K562 (cell line): ENCODE measurements around the gene RBMS1. TPM values are rescaled to one million over a fixed set of nuclear protein-coding genes. Genes with fewer than 3 reads are reported as not detected.

Experiments
- BCOR ChIP-seq: fragments of 450-650 bp; IDR thresholded peaks from 2 replicates; pipeline ENCODE4 v1.6.1; 2016
- BHLHE40 ChIP-seq: IDR thresholded peaks from 2 replicates; pipeline ENCODE4 v1.6.1; 2011; ENCODE audit warnings: low read length, improper control_type of control experiment
- CBX2 ChIP-seq: fragments of 200-600 bp; sonication (generic); IDR thresholded peaks from one replicate; pipeline ENCODE4 v1.6.1; 2012; ENCODE audit warnings: mild to moderate bottlenecking, low read length, inconsistent platforms; ENCODE audit not compliant: insufficient read depth, poor library complexity, severe bottlenecking
- FOS ChIP-seq: IDR thresholded peaks from 3 replicates; pipeline ENCODE4 v1.6.1; 2011; ENCODE audit not compliant: insufficient read length; ENCODE audit errors: extremely low read depth
- FOXK1 ChIP-seq: sonication (generic); formaldehyde crosslinking; IDR thresholded peaks from 2 replicates; pipeline ENCODE4 v1.8.0; 2022; ENCODE audit warnings: missing genetic modification reagents, mild to moderate bottlenecking, borderline replicate concordance
- HMGN3 ChIP-seq: IDR thresholded peaks from 2 replicates; pipeline ENCODE4 v1.6.1; 2011; ENCODE audit warnings: borderline replicate concordance, low read depth, mild to moderate bottlenecking, mixed read lengths, low read length; ENCODE audit not compliant: insufficient read length; ENCODE audit errors: extremely low read depth
- IFI16 ChIP-seq: fragments of 250-450 bp; sonication (Bioruptor Pico); IDR thresholded peaks from 2 replicates; pipeline ENCODE4 v2.1.2; 2022; ENCODE audit warnings: mild to moderate bottlenecking, inconsistent platforms
- KDM1A ChIP-seq, 2 experiments: fragments of 450-650 bp; IDR thresholded peaks; 2 replicates each; pipeline ENCODE4 v1.6.1; 2016; ENCODE audit warnings: mild to moderate bottlenecking in 2 of 2
- MTA3 ChIP-seq: fragments of 450-650 bp; formaldehyde crosslinking; IDR thresholded peaks from 2 replicates; pipeline ENCODE4 v1.6.1; 2017; ENCODE audit warnings: mild to moderate bottlenecking, borderline replicate concordance
- PML ChIP-seq: IDR thresholded peaks from 2 replicates; pipeline ENCODE4 v1.6.1; 2012; ENCODE audit warnings: low read length, inconsistent platforms
- SAP30 ChIP-seq: fragments of 200-600 bp; sonication (generic); IDR thresholded peaks from 2 replicates; pipeline ENCODE4 v1.6.1; 2012; ENCODE audit warnings: borderline replicate concordance, low read depth, mild to moderate bottlenecking, moderate library complexity, low read length, control low read depth, inconsistent platforms; ENCODE audit not compliant: insufficient read depth, poor library complexity, severe bottlenecking
- ZNF232 ChIP-seq: sonication (generic); formaldehyde crosslinking; IDR thresholded peaks from 2 replicates; pipeline ENCODE4 v1.8.0; 2022; ENCODE audit warnings: mild to moderate bottlenecking, missing genetic modification reagents
- polyA plus RNA-seq, 8 experiments: library from polyadenylated mRNA; depleted of rRNA in 4 of 8; stranded (reverse) in 5 of 8; unstranded in 3 of 8; fragments of >200 nt; fragmentation: Nextera tagmentation in 2 of 8; fragmentation: Illumina TruSeq in 1 of 8; extraction: Ambion mirVana in 2 of 8; extraction: Trizol in 1 of 8; gene quantifications; 2 replicates each; pipeline versions ENCODE4 v1.2.1 to v1.2.3, GENCODE V29; 2011 to 2014; ENCODE audit warnings: inconsistent platforms in 1 of 8, missing spikeins in 1 of 8
- total RNA-seq, 7 experiments: library from RNA; depleted of rRNA in 6 of 7; stranded (reverse); fragments of >200 nt in 6 of 7; fragmentation: Illumina TruSeq in 2 of 7; extraction: Trizol in 2 of 7; gene quantifications; 2 replicates each; pipeline versions ENCODE4 v1.2.1 to v1.2.3, GENCODE V29; 2011 to 2021; ENCODE audit warnings: low replicate concordance in 1 of 7
- TF ChIP-seq, protein P1 (sequence below): fragments of 450-650 bp; IDR thresholded peaks from 2 replicates; pipeline ENCODE4 v1.6.1; 2016
- TF ChIP-seq, protein P2 (sequence below): fragments of 250-450 bp; sonication (Bioruptor Pico); IDR thresholded peaks from 2 replicates; pipeline ENCODE4 v1.5.0; 2021; ENCODE audit warnings: mild to moderate bottlenecking, moderate library complexity
- TF ChIP-seq, protein P3 (sequence below): fragments of 450-650 bp; conservative IDR thresholded peaks from 2 replicates; pipeline ENCODE4 v1.6.1; 2016; ENCODE audit warnings: missing genetic modification characterization, low read depth, mild to moderate bottlenecking, missing compliant biosample characterization, moderate library complexity
- TF ChIP-seq, protein P4 (sequence below): fragments of 250-450 bp; sonication (Bioruptor Pico); IDR thresholded peaks from 2 replicates; pipeline ENCODE4 v1.4.0; 2020; ENCODE audit warnings: borderline replicate concordance
- TF ChIP-seq, protein P5 (sequence below): fragments of 250-450 bp; sonication (Bioruptor Pico); IDR thresholded peaks from 2 replicates; pipeline ENCODE4 v1.9.0; 2021; ENCODE audit warnings: mild to moderate bottlenecking, inconsistent platforms

The RBMS1 gene
- total and polyA plus RNA-seq, 9 of the 15 experiments (the other 6 are each of a cell fraction or from before 2014, with no cell fraction given), result 0.04 to 0.31 (median 0.09) TPM; not detected in 6

DNA sequence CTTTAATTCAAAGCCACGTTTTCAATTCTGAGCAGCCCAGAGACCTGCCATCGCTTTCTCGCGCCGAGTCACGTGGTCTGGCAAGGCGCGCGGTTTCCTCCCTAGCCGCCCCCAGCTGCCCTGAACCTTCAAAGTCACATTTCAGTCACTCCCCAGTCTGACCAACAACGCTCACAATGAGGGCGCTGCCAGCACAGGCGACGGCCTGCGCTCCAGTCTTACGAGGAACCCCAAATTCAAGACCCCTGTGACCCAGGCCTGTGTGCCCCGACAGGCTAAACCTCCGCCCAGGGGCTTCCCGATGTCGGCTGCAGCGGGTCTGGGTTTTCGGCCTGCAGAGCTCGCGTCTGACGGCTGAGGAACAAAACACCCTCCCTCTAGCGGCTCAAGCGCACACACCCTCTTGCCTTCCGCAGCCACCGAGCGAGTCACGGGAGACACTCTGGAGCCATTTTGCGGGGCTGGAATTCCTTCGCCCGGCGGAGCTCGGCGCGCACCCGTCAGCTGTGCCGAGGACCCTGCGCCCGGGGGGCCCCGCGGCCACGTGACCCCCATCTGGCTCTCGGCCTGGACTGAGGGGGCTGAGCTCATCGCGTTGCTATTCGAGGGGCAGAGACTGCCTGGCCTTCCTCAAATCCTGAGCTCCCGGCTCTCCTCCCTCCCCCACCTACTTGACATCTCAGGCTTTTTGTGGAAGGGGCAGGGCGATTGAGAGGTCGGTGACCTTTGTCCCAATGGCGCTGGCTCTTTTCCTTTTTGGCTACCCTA is 223.6 kb downstream of the RBMS1 start (continued):
- TF ChIP-seq, protein P1, sequence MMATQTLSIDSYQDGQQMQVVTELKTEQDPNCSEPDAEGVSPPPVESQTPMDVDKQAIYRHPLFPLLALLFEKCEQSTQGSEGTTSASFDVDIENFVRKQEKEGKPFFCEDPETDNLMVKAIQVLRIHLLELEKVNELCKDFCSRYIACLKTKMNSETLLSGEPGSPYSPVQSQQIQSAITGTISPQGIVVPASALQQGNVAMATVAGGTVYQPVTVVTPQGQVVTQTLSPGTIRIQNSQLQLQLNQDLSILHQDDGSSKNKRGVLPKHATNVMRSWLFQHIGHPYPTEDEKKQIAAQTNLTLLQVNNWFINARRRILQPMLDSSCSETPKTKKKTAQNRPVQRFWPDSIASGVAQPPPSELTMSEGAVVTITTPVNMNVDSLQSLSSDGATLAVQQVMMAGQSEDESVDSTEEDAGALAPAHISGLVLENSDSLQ, result peak; percentile 17; the same call in 1 of the 2 replicates
- TF ChIP-seq HMGN3 (no peak), ZNF232 (CRISPR knock-in tag) (no peak), CBX2 (no peak), FOS (no peak), SAP30 (no peak), PML (no peak), BHLHE40 (peak; percentile 77), MTA3 (0 out of 2 replicates have a peak, but pooled peaks have one; percentile 49), IFI16 (no peak), BCOR (0 out of 2 replicates have a peak, but pooled peaks have one; percentile 18), FOXK1 (CRISPR knock-in tag) (no peak), KDM1A (IDR thresholded peaks at IDR 0.05) (no peak)
- TF ChIP-seq, protein P2, sequence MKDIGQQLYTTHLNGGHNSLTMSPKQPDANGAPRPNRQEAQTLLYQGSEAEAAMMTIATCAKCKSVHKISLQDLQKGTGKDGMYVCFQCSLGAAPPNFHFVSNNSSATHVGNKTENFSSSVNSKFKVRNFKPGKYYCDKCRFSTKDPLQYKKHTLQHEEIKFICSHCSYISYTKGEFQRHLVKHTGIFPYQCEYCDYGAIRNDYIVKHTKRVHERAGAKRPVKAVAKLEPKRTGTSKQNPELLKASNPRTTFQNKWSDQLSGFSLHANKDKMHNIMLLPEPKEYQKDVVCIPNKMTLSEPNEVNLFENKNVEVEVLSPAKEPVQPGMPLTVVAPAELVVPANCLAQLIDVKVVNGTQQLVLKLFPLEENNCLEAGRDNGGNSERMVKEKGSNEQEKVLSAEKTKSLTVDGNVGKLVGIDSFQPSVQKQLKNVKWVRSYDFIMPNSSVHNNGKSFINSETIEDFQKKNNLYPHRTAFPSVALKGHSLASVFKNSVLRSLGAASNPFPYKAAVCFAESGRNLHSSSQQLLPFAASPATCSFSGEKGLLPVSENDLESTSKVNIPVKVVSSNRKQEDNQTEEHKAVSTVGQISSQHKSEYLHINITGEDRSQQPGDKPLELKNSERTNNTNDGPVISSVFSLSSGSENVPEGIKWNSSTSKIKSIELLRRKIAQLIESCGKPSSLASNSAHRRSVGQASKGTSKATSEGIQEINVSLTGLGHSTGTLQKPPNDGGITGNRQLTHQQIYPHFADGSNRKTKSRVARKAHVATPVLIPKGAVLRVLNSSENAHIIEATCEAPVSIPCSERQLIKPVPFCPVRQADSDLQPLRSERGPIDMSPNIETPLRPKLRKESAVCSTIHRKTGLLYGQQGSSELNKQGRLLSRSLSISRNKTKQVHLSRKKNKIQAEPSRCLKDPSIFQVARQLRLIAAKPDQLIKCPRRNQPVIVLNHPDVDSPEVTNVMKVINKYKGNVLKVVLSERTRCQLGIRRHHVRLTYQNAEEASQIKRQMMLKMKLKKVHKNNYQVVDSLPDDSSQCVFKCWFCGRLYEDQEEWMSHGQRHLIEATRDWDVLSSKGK (CRISPR knock-in tag), result no peak
- TF ChIP-seq, protein P3, sequence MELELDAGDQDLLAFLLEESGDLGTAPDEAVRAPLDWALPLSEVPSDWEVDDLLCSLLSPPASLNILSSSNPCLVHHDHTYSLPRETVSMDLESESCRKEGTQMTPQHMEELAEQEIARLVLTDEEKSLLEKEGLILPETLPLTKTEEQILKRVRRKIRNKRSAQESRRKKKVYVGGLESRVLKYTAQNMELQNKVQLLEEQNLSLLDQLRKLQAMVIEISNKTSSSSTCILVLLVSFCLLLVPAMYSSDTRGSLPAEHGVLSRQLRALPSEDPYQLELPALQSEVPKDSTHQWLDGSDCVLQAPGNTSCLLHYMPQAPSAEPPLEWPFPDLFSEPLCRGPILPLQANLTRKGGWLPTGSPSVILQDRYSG (tag), result no peak
- TF ChIP-seq, protein P4, sequence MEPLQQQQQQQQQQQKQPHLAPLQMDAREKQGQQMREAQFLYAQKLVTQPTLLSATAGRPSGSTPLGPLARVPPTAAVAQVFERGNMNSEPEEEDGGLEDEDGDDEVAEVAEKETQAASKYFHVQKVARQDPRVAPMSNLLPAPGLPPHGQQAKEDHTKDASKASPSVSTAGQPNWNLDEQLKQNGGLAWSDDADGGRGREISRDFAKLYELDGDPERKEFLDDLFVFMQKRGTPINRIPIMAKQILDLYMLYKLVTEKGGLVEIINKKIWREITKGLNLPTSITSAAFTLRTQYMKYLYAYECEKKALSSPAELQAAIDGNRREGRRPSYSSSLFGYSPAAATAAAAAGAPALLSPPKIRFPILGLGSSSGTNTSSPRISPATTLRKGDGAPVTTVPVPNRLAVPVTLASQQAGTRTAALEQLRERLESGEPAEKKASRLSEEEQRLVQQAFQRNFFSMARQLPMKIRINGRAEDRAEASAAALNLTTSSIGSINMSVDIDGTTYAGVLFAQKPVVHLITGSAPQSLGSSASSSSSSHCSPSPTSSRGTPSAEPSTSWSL (CRISPR knock-in tag), result no peak
- TF ChIP-seq, protein P5, sequence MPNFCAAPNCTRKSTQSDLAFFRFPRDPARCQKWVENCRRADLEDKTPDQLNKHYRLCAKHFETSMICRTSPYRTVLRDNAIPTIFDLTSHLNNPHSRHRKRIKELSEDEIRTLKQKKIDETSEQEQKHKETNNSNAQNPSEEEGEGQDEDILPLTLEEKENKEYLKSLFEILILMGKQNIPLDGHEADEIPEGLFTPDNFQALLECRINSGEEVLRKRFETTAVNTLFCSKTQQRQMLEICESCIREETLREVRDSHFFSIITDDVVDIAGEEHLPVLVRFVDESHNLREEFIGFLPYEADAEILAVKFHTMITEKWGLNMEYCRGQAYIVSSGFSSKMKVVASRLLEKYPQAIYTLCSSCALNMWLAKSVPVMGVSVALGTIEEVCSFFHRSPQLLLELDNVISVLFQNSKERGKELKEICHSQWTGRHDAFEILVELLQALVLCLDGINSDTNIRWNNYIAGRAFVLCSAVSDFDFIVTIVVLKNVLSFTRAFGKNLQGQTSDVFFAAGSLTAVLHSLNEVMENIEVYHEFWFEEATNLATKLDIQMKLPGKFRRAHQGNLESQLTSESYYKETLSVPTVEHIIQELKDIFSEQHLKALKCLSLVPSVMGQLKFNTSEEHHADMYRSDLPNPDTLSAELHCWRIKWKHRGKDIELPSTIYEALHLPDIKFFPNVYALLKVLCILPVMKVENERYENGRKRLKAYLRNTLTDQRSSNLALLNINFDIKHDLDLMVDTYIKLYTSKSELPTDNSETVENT (CRISPR knock-in tag), result no peak
